Stimulated activated CD8-positive, alpha-beta memory T cell treated with anti-CD3 and anti-CD28 coated beads, Interleukin-2, amount 100 ng/mL, for 48 hours (primary cell): Measurements from ENCODE around the gene APBB2.
A peak's percentile ranks its signal among the peaks of the same experiment; 100 is the strongest.

Source experiments
- DNase-seq, 2 donors: peaks; one replicate each; pipeline ENCODE4 v3.0.0-alpha.2; 2020; ENCODE audit warnings: low read depth in 2 of 2

The APBB2 gene

GRCh38 chr4:41214136-41214824, at the start of gene APBB2:
TSS of gene APBB2 (minus strand) at chr4:41214542. CDS start at chr4:41033254, 181,288 bp downstream.
- peak; percentile 22 to 50 for DNase-seq

- no peak for DNase-seq
These were observed 47.9 kb upstream of the APBB2 start for GRCh38 chr4:41262198-41262597.

DNA sequence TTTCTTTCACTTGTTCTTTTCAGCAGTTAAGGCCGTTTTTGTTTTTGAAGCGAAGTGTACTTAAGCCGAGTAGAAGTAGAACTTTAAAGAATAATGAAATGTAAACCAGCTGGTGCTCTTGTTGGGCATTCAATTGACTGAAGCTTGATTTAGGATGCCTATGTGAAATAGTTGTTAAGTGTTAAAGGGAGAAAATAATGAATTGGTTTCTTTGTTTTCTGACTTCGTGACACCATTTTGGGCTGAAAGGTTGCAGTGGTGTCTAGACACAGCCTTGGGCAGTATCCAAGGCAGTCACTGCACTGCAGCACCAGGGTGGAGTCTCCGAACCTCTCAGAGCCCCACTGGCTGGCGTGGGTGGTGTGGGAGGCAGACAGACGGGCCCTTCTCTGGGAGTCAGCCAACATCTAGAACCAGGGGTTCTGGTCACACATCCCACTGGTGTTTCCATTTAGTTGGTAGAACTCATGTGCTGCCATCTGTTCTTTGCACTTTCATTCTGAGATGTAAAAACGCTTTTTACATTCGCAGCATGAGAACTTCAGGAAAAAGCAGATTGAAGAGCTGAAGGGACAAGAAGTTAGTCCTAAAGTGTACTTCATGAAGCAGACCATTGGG, 45.9 kb upstream of the APBB2 start:
- no peak for DNase-seq

DNA sequence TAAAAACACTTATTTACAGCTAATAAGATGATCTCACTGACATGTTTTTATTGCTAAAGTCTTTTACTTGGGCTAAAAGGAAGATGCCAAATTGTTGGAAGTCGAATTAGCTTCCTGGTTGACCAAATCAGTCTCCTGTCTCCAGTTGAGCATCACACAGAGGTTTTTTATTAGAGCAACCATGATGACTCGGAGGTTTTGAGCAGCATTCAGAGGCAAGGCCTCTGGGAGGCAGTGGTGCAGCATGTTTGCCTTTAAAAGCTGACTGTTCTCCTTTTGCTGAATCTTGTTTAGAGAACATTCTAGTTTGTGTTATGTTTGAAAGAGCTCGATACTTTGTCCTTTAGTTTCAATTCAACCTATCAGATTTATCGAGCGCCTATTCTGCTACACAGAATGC, 44.4 kb upstream of the APBB2 start:
- no peak for DNase-seq

DNA sequence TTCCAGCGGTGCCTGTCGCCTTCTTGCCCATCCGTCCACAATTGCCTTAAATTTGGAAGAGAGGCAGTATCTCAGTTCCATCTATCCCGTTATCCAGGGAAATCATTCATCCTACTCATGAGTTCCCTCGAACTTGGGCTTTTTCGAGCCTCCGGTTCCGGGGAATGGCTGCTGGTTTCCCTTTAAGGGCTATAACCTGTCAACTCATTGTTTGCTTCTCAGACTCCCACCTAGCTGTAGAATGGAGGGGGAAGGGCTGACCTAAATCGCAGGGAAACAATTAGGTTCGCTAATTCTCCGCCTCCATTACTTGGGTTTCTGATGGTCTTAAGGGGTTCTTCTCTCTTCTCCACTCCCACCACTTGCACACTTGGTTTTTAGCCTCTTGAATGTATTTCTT, 43.6 kb upstream of the APBB2 start:
- no peak for DNase-seq

GRCh38 chr4:41257257-41257901, 43.0 kb upstream of the APBB2 start:
- peak; percentile 7 to 30 for DNase-seq

DNA sequence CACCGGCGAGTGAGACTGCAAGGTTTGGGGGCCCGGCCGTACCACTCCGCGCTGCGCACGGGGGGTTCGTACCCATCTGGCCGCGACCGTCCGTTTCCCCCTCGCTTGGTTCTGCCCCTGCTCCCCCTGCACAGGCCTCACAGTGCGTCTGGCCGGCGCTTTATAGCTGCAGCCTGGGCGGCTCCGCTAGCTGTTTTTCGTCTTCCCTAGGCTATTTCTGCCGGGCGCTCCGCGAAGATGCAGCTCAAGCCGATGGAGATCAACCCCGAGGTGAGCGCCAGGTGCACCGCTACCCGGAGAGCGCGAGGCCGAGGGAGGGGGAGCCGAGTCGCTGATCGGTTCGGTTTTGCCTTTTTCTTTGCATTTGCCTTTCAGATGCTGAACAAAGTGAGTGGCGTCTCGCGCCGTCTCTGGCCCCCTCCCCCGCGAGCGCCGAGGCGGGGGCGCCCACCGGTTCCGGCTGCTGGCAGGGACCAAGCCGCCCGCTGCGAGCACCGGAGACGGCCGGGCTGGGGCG, 42.5 kb upstream of the APBB2 start, which contains the start of gene UCHL1:
Gene UCHL1, plus strand, starts transcription at position 189 of the 517 bp plus-strand sequence. Its CDS starts 49 bp downstream, at position 238.
- peak; percentile 1 to 8 for DNase-seq

- no peak for DNase-seq
These were observed 41.9 kb upstream of the APBB2 start for GRCh38 chr4:41256131-41256739.

DNA sequence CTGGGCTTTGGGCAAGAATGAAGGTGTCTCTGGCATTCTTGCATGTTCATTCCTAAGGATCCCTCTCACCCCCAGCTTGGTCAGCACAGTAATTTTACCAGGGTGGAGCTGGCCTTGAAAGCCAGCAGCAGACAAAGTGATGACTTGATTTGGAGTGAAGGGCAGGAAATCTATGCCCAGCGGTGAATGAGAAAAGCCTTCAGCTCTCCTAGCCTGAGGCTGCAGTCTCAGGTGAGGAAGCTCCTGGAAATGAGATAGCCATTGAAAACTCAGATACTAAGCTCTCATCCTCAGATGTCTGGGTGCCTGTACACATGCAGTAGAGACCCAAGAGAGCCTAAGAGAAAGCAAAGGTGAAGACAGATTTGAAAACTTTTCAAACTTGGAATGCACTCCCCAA, 31.6 kb upstream of the APBB2 start:
- no peak for DNase-seq

- DNase-seq, result no peak
These were observed 27.6 kb upstream of the APBB2 start for GRCh38 chr4:41241919-41242318.

- DNase-seq, result no peak
These were observed 22.2 kb upstream of the APBB2 start for GRCh38 chr4:41236508-41236907.

GRCh38 chr4:41236032-41236431, 21.7 kb upstream of the APBB2 start:
- DNase-seq, result no peak

GRCh38 chr4:41232856-41233255, 18.5 kb upstream of the APBB2 start:
- DNase-seq, result no peak

GRCh38 chr4:41232406-41232805, 18.1 kb upstream of the APBB2 start:
- DNase-seq, result no peak

DNA sequence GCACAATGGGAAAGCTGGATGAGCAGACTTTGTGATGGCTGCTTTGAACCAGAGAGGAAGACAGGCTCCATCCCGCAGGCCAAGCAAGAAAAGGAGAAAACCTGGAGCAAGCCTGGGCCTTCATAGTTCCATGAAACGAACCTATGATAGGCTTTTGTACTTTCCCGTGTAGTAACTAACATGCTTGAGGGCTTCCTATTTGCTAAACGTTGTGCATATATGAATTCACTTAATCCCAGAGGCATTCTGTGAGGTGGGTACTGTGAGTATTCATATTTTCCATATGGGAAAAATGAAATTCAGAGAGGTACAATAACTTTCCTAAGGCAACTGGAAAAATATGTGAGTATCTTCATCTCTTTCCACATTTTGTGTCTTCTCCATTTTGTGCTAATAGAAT, 13.6 kb upstream of the APBB2 start:
- DNase-seq, result no peak

GRCh38 chr4:41221850-41222645, 7.7 kb upstream of the APBB2 start:
- no peak for DNase-seq

DNA sequence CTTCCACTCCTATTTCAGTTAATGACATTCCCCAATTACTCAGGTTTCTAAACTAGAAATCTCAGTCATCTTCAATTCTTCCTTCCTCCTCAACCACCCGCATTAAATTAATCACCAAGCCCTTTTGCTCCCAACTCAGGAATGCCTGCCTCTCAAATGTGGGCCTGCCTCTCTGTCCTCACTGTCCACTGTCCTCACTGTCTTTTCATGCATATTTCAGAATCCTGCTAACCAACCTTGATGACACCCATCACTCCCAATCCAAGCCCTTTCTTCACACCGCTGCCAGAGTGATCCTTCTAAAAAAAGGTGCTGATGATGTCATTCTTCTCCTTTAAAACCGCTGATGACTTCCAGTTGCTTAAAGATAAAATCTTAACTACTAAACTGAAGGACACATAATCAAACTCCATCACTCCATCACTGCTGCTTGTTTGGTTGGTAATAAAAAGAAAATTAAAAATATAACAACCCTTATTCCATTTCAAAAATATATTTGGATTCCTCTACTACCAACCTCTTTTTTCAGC, 5.1 kb upstream of the APBB2 start:
- no peak for DNase-seq

DNA sequence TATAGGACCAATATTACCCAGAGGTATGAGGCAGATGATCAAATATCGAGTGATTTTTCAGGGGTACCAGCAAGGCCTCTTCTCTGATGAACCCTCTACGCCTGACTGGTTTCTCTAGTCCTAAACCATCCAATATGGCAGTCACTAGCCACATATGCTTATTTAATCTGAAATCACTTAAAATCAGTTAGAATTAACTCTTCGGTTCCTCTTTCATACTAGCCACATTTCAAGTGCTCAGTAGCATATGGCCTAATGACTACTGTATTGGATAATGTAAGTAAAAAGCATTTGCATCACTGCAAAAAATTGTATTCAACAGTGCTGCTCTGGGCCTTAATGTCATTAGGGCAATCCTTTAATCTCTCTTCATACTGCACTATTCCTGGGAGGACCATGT, 4.4 kb upstream of the APBB2 start:
- no peak for DNase-seq

- no peak for DNase-seq
These were observed 3.0 kb upstream of the APBB2 start for GRCh38 chr4:41217374-41217773.

- DNase-seq, result no peak
These were observed 2.6 kb upstream of the APBB2 start for GRCh38 chr4:41217020-41217333.

DNA sequence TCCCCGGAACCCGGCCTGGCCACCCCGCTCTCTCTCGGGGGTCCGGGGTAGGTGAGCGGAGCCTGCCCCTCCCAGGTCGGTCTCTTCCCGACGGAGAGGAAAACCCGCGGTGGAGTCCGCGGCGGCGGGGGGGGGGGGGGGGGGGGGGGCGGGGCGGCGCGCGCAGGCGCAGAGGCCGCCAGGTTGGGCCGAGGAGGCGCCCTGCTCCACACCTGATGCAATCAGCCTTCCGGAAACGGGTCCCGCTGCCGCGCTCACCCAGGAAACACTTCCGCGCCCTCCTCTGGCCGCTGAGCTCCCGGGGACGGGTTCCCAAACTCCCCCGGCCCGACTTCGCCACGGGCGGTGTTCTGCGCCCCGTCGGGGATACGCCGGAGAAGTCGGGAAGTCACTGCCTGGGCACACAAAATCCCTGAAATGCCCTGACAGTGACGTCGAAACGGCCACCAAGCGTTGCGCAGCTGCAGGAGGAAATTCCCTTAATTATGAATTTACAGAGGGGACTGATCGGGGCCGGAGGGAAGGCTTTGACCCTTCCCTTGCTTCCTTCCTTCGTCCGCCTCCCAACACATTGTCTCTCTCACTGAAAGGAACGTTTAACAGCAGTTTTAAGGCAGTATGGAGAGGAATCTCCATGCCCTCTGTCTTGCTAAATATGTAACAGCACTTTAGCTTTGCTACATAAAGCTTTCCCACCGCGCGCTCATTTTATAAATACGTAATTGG, 2.1 kb upstream of the APBB2 start:
- peak; percentile 33 to 62 for DNase-seq
